ENCODE results near the gene GFER. TPM values are rescaled to one million over a fixed set of nuclear protein-coding genes. Genes with fewer than 3 reads are reported as not detected.

The GFER gene
- total RNA-seq, 1 experiment from 2014 or later, result 26.2 TPM

- ChIA-PET CTCF (no interaction called here), POLR2A (ENCODE audit: low non-redundant PET) (interaction anchor here (0.6 kb wide), 1 partner anchor 140 kb away, joined by 3 read pairs; the partner anchor contains the start of gene TRAF7)
- Histone ChIP-seq H3K27me3 (replicated peaks; ENCODE audit: insufficient read depth, low read depth, low read length, poor library complexity) (no peaks in the 10 kb centered on the region), H3K27ac (ENCODE audit: low read depth, low read length, poor library complexity, severe bottlenecking) (peak overlapping the region; percentile 25), H3K4me1 (ENCODE audit: insufficient read depth, low read length, poor library complexity, severe bottlenecking) (peaks cover 5% of the 10 kb centered on the region), H3K9me3 (ENCODE audit: low read depth, low read length, poor library complexity, severe bottlenecking) (no peaks in the 10 kb centered on the region), H3K36me3 (ENCODE audit: insufficient read depth, low read length, poor library complexity, severe bottlenecking) (no peaks in the 10 kb centered on the region), H3K4me3 (ENCODE audit: low read depth, low read length, poor library complexity, severe bottlenecking) (no peak overlapping the region)
- intact Hi-C loops (cut with micrococcal nuclease; ENCODE audit: unreplicated experiment), result no loop called here
- no TSS peak for BruUV-seq (replicated peaks)
- no peak for DNase-seq (ENCODE audit: low spot score)
- TF ChIP-seq, protein P1, sequence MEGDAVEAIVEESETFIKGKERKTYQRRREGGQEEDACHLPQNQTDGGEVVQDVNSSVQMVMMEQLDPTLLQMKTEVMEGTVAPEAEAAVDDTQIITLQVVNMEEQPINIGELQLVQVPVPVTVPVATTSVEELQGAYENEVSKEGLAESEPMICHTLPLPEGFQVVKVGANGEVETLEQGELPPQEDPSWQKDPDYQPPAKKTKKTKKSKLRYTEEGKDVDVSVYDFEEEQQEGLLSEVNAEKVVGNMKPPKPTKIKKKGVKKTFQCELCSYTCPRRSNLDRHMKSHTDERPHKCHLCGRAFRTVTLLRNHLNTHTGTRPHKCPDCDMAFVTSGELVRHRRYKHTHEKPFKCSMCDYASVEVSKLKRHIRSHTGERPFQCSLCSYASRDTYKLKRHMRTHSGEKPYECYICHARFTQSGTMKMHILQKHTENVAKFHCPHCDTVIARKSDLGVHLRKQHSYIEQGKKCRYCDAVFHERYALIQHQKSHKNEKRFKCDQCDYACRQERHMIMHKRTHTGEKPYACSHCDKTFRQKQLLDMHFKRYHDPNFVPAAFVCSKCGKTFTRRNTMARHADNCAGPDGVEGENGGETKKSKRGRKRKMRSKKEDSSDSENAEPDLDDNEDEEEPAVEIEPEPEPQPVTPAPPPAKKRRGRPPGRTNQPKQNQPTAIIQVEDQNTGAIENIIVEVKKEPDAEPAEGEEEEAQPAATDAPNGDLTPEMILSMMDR (conservative IDR thresholded peaks at IDR 0.05; ENCODE audit: low read depth, low read length), result no peak
- no peak for TF ChIP-seq EZH2 (IDR thresholded peaks at IDR 0.05; ENCODE audit: borderline replicate concordance, low read depth, low read length, poor library complexity, severe bottlenecking)
These were observed 31.3 kb downstream of the GFER start for GRCh38 chr16:2015117-2015946.

DNA sequence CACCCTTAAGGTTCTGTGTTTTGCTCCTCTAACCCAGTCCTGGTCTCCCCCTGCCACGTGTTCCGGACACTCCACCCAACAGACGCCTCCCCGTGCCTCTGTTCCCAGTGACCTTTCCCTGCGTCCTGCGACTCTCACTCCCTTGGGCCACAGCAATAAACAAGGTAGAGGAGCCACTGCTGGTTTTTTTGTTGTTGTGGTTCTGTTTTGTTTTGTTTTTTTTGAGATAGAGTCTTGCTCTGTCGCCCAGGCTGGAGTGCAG, 31.9 kb downstream of the GFER start:
- peak overlapping the region; percentile 25 for H3K27ac ChIP-seq (ENCODE audit: low read depth, low read length, poor library complexity, severe bottlenecking)
- H3K4me1 ChIP-seq (ENCODE audit: insufficient read depth, low read length, poor library complexity, severe bottlenecking), result peaks cover under 1% of the 10 kb centered on the region
- ChIA-PET CTCF (interaction anchor here (0.6 to 1.4 kb wide), 4 partner anchors 12 to 252 kb away, joined by 3 to 11 read pairs (median 3); partner anchors contain the start of gene ECI1), POLR2A (ENCODE audit: low non-redundant PET) (no interaction called here)
- no peaks in the 10 kb centered on the region for H3K36me3 ChIP-seq (ENCODE audit: insufficient read depth, low read length, poor library complexity, severe bottlenecking)
- H3K9me3 ChIP-seq (ENCODE audit: low read depth, low read length, poor library complexity, severe bottlenecking), result no peaks in the 10 kb centered on the region
- H3K27me3 ChIP-seq (replicated peaks; ENCODE audit: insufficient read depth, low read depth, low read length, poor library complexity), result no peaks in the 10 kb centered on the region
- intact Hi-C loops (cut with micrococcal nuclease; ENCODE audit: unreplicated experiment), result no loop called here
- no peak for DNase-seq (ENCODE audit: low spot score)
- no TSS peak for BruUV-seq (replicated peaks)
- no peak for TF ChIP-seq EZH2 (IDR thresholded peaks at IDR 0.05; ENCODE audit: borderline replicate concordance, low read depth, low read length, poor library complexity, severe bottlenecking)
- TF ChIP-seq, protein P1 (conservative IDR thresholded peaks at IDR 0.05; ENCODE audit: low read depth, low read length), result no peak
- H3K4me3 ChIP-seq (ENCODE audit: low read depth, low read length, poor library complexity, severe bottlenecking), result no peak overlapping the region

DNA sequence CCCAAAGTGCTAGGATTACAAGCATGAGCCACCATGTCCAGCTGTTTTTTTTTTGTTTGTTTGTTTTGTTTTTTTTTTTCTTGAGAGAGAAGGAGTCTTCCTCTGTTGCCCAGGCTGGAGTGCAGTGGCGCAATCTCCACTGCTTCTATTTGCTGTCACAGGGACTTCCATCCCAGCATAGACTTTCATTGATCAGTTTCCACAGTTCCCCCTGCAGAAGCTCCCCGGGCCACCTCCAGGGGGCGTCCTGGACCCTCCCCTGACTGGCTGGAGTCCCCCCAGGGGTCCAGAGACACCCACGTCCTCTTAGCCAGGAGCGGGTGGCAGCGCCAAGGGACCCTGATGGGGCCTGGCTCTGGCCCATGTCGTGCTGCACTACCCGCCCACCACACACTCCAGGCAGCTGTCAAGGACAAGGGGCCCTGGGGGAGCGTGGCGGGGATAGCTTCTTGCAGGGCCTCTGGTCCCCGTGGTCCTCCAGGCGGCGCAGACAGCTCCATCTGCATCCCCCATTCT, 32.5 kb downstream of the GFER start:
- intact Hi-C loops (cut with micrococcal nuclease; ENCODE audit: unreplicated experiment), result no loop called here
- H3K9me3 ChIP-seq (ENCODE audit: low read depth, low read length, poor library complexity, severe bottlenecking), result no peaks in the 10 kb centered on the region
- peak; percentile 55 for DNase-seq (ENCODE audit: low spot score)
- no peak overlapping the region for H3K4me3 ChIP-seq (ENCODE audit: low read depth, low read length, poor library complexity, severe bottlenecking)
- no peaks in the 10 kb centered on the region for H3K4me1 ChIP-seq (ENCODE audit: insufficient read depth, low read length, poor library complexity, severe bottlenecking)
- no peaks in the 10 kb centered on the region for H3K27me3 ChIP-seq (replicated peaks; ENCODE audit: insufficient read depth, low read depth, low read length, poor library complexity)
- BruUV-seq (replicated peaks), result no TSS peak
- CTCF ChIA-PET, result interaction anchor here (0.5 to 1.4 kb wide), 6 partner anchors 11 to 1018 kb away, joined by 3 to 11 read pairs (median 3); partner anchors contain the start of gene ECI1
- POLR2A ChIA-PET (ENCODE audit: low non-redundant PET), result no interaction called here
- no peak overlapping the region for H3K27ac ChIP-seq (ENCODE audit: low read depth, low read length, poor library complexity, severe bottlenecking)
- H3K36me3 ChIP-seq (ENCODE audit: insufficient read depth, low read length, poor library complexity, severe bottlenecking), result no peaks in the 10 kb centered on the region
- TF ChIP-seq EZH2 (IDR thresholded peaks at IDR 0.05; ENCODE audit: borderline replicate concordance, low read depth, low read length, poor library complexity, severe bottlenecking), result no peak
- TF ChIP-seq, protein P1 (conservative IDR thresholded peaks at IDR 0.05; ENCODE audit: low read depth, low read length), result peak; percentile 70
